ENCODE results near the gene DMRT1. TPM values are rescaled to one million over a fixed set of nuclear protein-coding genes. Genes with fewer than 3 reads are reported as not detected.

The DMRT1 gene
- total RNA-seq (ENCODE audit: low replicate concordance): not detected in 2 replicates

GRCh38 chr9:841371-842209 is at the start of gene DMRT1:
DMRT1 (plus strand) TSS chr9:841697; CDS start chr9:841839, 142 bp downstream.
- no peak for DNase-seq (ENCODE audit: low read depth)
- no peak within 1 kb of the TSS for H3K4me3 ChIP-seq (ENCODE audit: low read depth, low read length)
- TF ChIP-seq, protein P1, sequence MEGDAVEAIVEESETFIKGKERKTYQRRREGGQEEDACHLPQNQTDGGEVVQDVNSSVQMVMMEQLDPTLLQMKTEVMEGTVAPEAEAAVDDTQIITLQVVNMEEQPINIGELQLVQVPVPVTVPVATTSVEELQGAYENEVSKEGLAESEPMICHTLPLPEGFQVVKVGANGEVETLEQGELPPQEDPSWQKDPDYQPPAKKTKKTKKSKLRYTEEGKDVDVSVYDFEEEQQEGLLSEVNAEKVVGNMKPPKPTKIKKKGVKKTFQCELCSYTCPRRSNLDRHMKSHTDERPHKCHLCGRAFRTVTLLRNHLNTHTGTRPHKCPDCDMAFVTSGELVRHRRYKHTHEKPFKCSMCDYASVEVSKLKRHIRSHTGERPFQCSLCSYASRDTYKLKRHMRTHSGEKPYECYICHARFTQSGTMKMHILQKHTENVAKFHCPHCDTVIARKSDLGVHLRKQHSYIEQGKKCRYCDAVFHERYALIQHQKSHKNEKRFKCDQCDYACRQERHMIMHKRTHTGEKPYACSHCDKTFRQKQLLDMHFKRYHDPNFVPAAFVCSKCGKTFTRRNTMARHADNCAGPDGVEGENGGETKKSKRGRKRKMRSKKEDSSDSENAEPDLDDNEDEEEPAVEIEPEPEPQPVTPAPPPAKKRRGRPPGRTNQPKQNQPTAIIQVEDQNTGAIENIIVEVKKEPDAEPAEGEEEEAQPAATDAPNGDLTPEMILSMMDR (IDR thresholded peaks at IDR 0.05; ENCODE audit: insufficient read depth, low read length): no peak

GRCh38 chr9:792331-793260 is 48.9 kb upstream of the DMRT1 start:
- TF ChIP-seq, protein P1 (IDR thresholded peaks at IDR 0.05; ENCODE audit: insufficient read depth, low read length): no peak
- peak; percentile 8 for DNase-seq (ENCODE audit: low read depth)
- no peak overlapping the region for H3K4me3 ChIP-seq (ENCODE audit: low read depth, low read length)

GRCh38 chr9:794386-794785 is 47.1 kb upstream of the DMRT1 start:
- TF ChIP-seq, protein P1 (IDR thresholded peaks at IDR 0.05; ENCODE audit: insufficient read depth, low read length): no peak

DNA sequence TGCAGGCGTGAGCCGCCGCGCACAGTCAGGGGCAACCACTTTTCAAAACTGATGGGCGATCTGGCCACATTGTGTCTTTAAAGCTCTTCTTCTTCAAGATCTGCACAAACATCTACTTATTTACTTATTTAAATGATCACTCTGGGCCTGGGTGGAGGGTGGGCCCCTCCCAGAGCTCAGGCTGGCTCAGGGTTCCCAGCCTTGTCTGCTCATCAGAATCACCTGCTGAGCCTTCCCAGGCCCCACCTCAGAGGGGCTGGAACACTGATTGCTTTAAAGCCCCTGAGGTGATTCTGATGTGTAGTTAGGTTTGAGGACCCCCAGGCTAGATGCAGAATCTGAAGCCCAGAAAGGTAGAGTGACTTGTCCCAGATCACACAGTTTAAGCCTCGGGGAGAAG is 45.6 kb upstream of the DMRT1 start:
- TF ChIP-seq, protein P1 (IDR thresholded peaks at IDR 0.05; ENCODE audit: insufficient read depth, low read length): no peak
- DNase-seq (ENCODE audit: low read depth): no peak
- H3K4me3 ChIP-seq (ENCODE audit: low read depth, low read length): no peak overlapping the region

More at GRCh38 chr9:794386-794785, 47.1 kb upstream of the DMRT1 start:
- no peak for DNase-seq (ENCODE audit: low read depth)
- H3K4me3 ChIP-seq (ENCODE audit: low read depth, low read length): no peak overlapping the region

GRCh38 chr9:800591-801150 is 40.8 kb upstream of the DMRT1 start:
- TF ChIP-seq, protein P1 (IDR thresholded peaks at IDR 0.05; ENCODE audit: insufficient read depth, low read length): no peak
- DNase-seq (ENCODE audit: low read depth): no peak
- no peak overlapping the region for H3K4me3 ChIP-seq (ENCODE audit: low read depth, low read length)

DNA sequence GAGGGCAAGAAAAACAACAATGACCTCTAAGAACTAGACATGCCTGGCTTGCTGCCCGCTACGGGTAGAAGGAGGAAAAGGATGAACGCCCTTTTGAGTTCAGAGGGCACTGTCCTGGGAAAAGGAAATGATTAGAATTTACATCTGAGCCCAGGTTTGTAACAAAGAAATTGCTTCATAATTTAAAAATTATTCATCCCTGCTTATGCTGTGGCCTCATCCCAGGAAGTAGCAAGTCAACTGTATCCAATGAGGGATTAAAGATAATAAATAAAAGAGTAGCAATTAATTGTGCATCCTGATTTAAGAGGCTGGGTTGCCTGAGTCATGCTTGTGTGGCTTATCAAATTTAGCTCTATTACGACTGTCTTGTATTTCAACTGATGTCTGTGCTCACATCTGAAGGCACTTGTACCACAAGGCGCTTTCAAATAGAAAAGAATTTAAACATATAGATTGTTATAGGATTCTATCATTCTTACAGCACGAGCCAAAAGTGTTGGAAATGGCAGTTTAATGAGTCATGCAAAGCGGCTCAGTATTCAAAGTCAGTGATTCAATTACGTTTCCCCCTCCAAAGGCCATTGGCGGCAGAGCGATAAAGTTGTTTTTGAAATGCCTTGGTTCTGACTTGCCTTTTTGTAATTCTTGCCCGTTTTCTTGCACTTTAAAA is 40.0 kb upstream of the DMRT1 start:
- peak; percentile 74 for DNase-seq (ENCODE audit: low read depth)
- no peak overlapping the region for H3K4me3 ChIP-seq (ENCODE audit: low read depth, low read length)
- TF ChIP-seq, protein P1 (IDR thresholded peaks at IDR 0.05; ENCODE audit: insufficient read depth, low read length): no peak
